ENCODE results near the gene CNPY1.
A peak's percentile ranks its signal among the peaks of the same experiment; 100 is the strongest.
"Not testable (repeated sequence)": the region's sequence is repeated elsewhere in the genome, so short reads cannot be mapped to it uniquely, and the experiment has no call there.

The CNPY1 gene

GRCh38 chr7:155536451-155536850 is 9.9 kb downstream of the CNPY1 start:
- DNase-seq (ENCODE audit: insufficient read length, low spot score) (no peak), FAIRE-seq (no peak)

DNA sequence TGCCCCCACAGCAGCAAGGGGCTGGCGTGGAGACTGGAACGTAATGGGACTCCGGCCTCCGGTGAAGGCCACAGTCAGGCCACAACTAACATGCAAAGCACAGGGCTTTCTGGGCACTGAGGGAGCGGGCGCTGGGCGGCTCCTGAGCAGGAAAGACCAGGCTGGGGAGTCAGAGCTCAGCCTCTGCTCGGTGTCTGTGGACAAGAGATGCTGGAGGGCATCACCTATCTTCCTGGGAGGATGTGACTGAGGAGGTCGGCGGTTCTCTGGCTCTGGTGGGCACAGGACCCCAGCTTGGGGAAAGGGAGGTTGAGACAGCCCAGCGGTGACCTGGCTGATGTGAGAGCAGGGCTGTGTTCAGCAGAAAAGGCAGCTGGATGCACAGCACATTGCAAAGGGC is 11.7 kb downstream of the CNPY1 start:
- FAIRE-seq: no peak
- DNase-seq (ENCODE audit: insufficient read length, low spot score): no peak

DNA sequence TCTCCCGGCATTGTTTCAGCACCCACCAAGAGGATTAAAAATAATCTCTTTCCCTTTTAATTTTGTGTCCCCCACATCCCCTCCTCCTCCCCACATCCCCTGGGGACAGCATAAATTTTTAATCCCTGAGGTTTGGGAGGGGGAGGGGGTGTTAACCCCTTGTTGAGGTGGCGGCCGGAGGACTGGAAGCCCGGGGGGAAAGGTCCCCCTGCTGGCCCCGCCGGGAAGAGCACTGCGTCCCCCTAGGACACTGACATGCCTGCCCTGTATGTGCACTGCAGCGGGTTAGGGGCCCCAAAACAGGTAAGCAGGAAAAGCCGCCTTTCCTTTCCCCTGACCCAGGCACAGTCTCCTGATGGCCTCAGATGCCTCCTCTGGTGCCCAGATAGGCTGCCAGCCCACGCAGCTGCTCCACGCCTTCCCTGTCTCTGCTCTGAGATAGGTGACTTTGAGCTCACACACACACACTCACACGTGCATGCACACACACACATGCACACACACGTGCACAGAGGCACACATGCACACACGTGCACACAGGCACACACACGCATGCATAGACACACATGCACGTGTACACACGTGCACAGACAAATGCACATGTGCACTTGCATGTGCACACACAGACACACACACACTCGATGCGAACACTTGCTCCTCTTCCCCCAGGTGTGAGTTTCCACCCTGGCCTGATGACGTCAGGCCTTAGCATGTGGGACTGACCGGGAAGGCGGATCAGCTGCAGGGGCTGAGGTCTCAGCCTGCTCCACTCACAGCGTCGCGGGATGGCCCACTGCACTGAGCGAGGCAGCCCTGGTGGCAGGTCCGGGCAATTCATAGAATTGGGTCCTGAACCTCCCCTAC is 12.3 kb downstream of the CNPY1 start:
- DNase-seq (ENCODE audit: insufficient read length, low spot score) (peak; percentile 70), FAIRE-seq (peak; percentile 26)

GRCh38 chr7:155533120-155533826 is 13.1 kb downstream of the CNPY1 start:
- FAIRE-seq: no peak
- DNase-seq (ENCODE audit: insufficient read length, low spot score): no peak

GRCh38 chr7:155532792-155533119 is 13.6 kb downstream of the CNPY1 start:
- DNase-seq (ENCODE audit: insufficient read length, low spot score): no peak
- no peak for FAIRE-seq

GRCh38 chr7:155531681-155532080 is 14.7 kb downstream of the CNPY1 start:
- FAIRE-seq: no peak
- DNase-seq (ENCODE audit: insufficient read length, low spot score): no peak

DNA sequence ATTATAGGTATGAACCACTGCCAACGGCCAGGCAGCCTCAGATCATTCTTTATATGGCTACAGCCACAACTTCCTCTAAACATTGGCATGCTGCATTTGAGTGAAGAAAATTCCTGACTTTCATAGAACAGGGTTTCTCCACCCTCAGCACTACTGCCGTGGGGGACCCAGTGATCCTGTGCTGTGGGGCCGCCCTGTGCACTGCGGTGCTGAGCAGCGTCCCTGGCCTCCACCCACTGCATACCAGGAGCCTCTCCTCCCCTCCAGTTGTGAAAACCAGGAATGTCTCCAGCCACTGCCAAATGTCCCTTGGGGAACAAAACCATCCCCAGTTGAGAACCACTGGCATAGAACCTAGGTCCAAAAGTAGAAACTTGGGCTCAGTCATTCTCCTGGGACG is 15.8 kb downstream of the CNPY1 start:
- no peak for DNase-seq (ENCODE audit: insufficient read length, low spot score)
- FAIRE-seq: no peak

DNA sequence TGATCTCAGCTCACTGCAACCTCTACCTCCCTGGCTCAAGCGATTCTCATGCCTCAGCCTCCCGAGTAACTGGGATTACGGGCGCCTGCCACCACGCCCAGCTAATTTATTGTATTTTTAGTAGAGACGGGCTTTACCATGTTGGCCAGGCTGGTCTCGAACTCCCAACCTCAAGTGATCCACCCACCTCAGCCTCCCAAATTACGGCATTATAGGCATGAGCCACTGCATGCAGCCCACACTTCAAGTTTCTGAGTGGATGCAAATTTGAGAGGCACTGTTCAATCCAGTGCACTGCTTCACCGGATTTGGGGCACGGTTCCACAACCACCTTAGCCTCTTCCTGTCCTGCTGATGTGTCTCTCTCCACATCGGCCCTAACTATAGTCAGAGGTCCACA is 16.5 kb downstream of the CNPY1 start:
- no peak for DNase-seq (ENCODE audit: insufficient read length, low spot score)
- no peak for FAIRE-seq

DNA sequence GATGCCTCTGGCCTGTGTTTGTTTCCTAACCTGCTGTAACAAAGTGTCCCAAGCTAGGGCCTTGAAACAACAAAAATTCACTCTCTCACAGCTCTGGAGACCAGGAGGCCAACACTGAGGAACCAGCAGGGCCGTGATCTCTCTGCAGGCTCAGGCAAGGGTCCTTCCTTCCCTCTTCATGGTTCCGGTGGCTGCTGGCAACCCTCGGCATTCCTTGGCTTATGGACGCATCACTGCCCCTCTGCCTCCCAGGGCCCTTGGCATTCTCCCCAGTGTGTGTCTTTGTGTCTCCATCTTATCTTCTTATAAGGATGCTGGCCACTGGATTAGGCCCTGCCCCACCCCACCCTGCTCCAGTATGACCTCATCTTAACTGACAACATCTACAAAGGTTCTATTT is 17.0 kb downstream of the CNPY1 start:
- DNase-seq (ENCODE audit: insufficient read length, low spot score): no peak

DNA sequence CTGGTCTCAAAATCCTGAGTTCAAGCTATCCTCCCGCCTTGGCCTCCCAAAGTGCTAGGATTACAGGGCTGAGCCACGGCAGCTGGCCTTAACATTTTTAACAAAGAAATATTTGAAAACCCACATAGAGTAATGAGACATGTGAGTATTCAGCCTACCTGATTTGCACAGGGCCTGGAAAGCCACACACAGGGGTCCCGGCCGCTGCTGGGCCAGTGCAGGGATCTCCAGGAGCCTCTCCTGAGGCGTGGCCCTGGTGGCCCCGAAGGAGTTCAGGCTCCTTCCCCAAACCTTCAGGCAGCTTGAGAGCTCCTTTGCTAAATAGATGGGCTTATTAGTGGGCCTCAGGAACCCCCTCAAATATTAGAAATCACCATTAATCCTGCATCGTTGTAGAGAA is 18.7 kb downstream of the CNPY1 start:
- DNase-seq (ENCODE audit: insufficient read length, low spot score): no peak
- FAIRE-seq: no peak

More for the DNA sequence above, 17.0 kb downstream of the CNPY1 start:
- no peak for FAIRE-seq

DNA sequence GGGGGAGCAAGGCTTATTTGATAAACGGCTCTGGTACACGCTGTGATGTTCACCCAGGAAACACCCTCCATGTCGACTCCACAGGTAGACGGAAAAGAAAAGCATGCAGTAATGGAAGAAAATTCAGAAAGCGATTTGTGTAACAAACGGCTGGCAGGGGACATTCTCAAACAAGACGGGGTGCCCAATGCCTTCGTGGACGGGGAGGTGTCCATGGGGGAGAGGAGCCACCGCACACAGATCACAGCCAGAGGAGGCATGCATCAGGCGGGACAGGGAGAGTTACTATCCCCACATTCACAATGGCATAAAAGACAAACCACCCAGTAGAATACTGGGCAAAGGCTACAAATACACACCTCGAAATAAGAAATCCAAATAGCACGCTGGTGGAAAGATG is 20.1 kb downstream of the CNPY1 start:
- no peak for FAIRE-seq
- no peak for DNase-seq (ENCODE audit: insufficient read length, low spot score)

DNA sequence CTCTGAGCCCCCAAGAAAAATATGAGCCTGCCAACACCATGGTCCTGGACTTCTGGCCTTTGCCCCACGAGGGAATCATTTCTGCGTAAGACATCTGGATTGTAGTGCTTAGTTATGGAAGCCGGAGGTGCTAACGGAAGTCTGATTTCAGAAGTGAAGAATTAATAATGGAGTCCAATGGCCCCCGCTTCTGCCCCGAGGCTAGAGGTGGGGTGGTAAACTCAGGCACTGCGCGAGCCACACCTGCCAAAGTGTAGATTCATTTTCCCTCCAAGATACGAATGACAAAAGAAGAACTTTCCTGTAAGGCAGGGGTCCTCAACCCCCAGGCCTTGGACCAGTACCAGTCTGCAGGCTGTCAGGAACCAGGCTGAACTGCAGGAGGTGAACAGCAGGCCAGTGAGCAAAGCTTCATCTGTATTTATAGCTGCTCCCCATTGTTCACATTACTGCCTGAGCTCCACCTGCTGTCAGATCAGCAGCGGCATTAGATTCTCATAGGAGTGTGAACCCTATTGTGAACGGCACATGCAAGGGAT is 22.3 kb downstream of the CNPY1 start:
- DNase-seq (ENCODE audit: insufficient read length, low spot score) (no peak), FAIRE-seq (no peak)

DNA sequence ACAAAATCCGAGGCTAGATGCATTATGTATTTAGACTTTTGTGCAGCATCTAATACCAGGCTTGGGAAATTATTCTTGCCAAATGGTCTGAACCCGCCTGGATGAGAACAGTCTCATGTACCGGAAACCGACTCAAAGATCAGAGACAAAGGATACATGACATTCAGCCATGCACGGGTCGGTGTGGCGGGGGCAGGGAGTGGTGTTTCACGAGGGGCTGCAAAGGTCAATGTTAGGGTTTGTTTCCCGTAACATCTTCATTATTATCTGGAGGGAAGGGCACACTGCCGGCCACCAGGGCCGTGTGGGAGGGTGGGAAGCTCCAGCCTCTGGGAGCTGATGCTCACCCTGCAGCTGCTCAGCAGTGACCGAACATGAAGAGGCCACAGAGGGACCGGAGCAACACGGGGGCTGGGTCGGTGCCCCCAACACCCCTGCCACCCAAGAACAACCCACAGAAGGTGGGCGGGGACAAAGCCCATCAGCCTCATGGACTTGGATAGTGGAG is 23.1 kb downstream of the CNPY1 start:
- DNase-seq (ENCODE audit: insufficient read length, low spot score): no peak
- FAIRE-seq: no peak

- DNase-seq (ENCODE audit: insufficient read length, low spot score) (no peak), FAIRE-seq (no peak)
Observed at GRCh38 chr7:155521743-155522398, 24.5 kb downstream of the CNPY1 start.

DNA sequence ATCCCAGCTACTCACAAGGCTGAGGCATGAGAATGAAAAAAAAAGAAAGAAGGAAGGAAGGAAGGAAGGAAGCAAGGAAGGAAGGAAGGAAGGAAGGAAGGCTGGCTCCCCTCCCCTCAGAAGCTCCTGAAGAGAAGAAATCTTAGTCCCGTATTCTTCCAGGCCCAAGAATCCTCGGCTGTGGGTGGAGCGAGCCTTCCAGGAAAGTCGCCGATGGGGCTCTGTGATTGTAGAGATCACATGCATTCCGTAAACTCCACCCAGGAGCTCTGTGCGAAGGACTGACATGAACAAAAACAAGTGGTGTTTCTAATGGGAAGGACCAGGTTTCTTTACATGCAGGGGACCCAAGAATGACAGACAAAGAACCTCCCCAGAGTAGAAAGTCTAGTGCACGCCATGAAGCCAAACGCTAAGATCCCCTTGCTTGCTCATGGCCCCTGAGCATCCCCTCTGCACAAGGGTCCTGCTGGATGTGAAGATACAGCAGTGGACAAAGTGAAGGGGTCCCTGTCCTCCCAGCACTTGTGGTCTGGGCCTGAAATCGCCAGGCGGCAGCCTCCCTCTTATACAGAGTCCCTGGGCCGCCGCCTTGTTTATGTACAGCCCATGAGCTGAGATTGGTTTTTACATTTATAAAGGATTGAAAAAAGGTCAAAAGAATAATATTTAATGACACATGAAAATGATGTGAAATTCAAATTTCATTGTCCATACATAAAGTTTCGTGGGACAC is 25.2 kb downstream of the CNPY1 start:
- FAIRE-seq (no peak), DNase-seq (ENCODE audit: insufficient read length, low spot score) (no peak)

GRCh38 chr7:155520114-155520513 is 26.2 kb downstream of the CNPY1 start:
- DNase-seq (ENCODE audit: insufficient read length, low spot score) (no peak), FAIRE-seq (no peak)

- FAIRE-seq; DNase-seq (ENCODE audit: insufficient read length, low spot score): not testable (repeated sequence)
Observed at GRCh38 chr7:155519358-155519757, 27.0 kb downstream of the CNPY1 start.

GRCh38 chr7:155518633-155519032 is 27.7 kb downstream of the CNPY1 start:
- FAIRE-seq (no peak), DNase-seq (ENCODE audit: insufficient read length, low spot score) (no peak)

DNA sequence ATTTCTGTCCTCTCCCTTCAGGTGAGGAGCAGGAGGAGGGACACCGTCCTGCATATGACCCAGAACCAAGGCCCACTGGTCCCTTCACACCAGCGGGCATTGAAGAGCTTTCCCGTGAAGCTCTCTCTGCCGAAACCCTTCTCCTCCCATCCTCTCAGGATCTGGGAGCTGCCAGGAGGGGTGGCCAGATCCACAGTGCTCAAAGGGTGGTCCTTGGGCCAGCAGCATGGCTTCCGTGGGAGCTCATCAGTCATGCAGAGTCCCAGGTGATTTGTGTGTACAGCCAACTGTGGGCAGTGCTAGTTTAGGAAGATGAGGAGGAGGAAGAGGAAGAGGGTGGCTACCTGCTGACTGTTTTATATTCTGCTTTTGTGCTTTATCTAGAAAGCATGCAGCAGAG is 28.4 kb downstream of the CNPY1 start:
- FAIRE-seq: no peak
- DNase-seq (ENCODE audit: insufficient read length, low spot score): no peak

- DNase-seq (ENCODE audit: insufficient read length, low spot score) (no peak), FAIRE-seq (no peak)
Observed at GRCh38 chr7:155517452-155517851, 28.9 kb downstream of the CNPY1 start.

GRCh38 chr7:155516466-155516865 is 29.9 kb downstream of the CNPY1 start:
- FAIRE-seq: no peak

More at GRCh38 chr7:155516466-155516865, 29.9 kb downstream of the CNPY1 start:
- DNase-seq (ENCODE audit: insufficient read length, low spot score): no peak

All from GM19239 (cell line).